DMS153 (cell line): ENCODE measurements around the gene SCAMP3.
A peak's percentile ranks its signal among the peaks of the same experiment; 100 is the strongest.
"Not testable (repeated sequence)": the region's sequence is repeated elsewhere in the genome, so short reads cannot be mapped to it uniquely, and the experiment has no call there.

ENCODE experiments used
- DNase-seq: peaks from one replicate; lab custom pipeline; 2025; lab: John Stamatoyannopoulos, UW

The SCAMP3 gene

DNA sequence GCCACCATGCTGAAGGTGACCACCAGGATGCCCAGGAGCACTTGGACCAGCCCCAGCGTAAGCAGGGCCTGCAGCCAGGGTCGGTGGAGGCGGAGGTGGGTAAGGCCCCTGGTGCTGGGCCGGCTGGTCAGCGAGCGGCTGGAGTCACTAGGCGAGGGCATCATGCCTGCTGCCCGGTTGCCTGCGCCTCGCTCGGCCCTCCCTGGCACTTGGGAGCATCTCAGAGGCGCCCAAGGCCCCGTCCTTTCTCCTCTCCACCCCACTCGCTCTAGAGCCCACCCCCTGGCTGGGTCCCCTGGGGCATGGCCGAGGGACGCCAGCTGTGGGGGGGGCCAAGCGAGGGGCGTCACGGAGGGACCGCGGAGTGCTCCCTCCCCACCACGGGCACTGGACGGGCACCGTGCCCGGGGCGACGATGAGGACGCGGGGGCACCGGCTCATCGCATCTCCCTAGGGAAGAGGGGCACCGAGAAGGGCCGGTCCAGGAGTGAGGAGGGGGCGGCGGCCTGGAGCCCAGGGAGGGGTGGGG is 7.4 kb downstream of the SCAMP3 start:
- DNase-seq: no peak

DNA sequence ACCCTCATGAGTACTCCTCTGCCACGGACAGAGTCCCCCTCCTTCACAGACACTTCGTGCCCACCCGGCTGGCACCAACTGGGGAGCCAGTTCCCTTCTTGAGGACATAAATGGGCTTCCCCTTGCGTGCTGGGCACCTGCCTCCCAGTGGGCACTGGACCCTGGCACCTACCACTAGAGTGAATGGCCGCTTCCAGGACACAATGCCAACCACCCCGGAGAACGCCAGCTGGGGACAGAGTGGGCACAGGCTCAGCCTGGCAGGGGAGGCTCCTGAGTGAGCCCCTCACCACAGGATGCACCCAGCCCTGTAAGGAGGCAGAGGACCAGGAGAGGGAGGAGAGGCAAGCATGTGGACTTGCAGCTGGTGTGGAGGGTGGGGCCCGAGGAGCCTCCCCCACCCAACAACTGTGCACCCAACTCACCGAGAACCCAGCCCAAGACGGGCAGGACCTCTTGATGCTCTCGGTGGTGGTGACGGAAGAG is 7.9 kb downstream of the SCAMP3 start:
- DNase-seq: no peak

DNA sequence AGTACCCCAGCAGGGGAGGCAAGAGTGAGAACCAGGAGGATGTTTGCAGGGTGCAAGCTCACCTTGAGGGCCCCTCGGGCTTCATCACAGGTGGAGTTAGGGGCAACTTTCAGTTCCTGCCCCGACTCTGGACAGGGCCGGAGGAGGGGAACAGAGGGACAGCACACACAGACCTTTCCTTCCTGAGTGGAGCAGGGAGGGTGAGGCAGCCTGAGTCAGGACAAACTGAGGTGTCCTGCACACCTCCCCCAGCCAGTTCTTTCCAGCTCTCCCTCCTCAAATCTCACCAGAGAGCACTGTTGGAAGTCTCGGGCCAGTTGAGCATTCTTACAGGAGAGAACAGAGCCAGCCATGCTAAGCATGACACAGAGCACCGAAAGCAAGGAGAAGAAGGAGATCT is 8.4 kb downstream of the SCAMP3 start:
- no peak for DNase-seq

DNA sequence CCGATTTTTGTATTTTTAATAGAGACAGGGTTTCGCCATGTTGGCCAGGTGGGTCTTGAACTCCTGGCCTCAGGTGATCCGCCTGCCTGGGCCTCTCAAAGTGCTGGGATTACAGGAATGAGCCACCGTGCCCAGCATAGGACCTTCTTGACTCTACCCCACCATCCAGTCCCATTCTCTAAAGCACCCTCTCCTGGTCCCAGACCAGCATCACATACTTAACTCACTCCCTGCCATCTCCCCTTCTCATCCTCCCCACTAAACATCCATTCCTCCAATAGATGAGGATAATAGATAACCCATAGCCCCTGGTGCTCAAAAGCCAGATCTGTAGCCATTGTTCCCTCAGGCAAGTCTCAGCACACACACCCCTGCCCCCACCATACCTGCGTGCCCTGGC is 9.0 kb downstream of the SCAMP3 start:
- DNase-seq: no peak

- DNase-seq: no peak
Observed at GRCh38 chr1:155251566-155251965, 10.6 kb downstream of the SCAMP3 start.

GRCh38 chr1:155250633-155251449 is 11.3 kb downstream of the SCAMP3 start:
- peak; percentile 91 for DNase-seq

- DNase-seq: no peak
Observed at GRCh38 chr1:155250246-155250632, 11.9 kb downstream of the SCAMP3 start.

- no peak for DNase-seq
Observed at GRCh38 chr1:155247667-155248553, 14.2 kb downstream of the SCAMP3 start.

DNA sequence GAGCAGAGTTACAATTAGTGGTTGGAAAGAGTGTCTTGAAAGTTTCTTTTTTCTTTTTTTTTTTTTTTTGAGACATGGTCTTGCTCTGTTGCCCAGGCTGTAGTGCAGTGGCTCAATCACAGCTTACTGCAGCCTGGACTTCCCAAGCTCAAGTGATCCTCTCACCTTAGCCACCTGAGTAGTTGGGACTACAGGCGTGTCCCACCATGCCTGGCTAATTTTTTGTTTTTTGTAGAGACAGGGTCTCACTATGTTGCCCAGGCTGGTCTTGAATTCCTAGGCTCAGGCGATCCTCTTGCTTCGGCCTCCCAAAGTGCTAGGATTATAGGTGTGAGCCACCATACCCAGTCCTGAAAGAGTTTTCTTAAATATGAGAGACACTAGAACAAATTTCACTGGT is 15.4 kb downstream of the SCAMP3 start:
- not testable (repeated sequence) for DNase-seq

- no peak for DNase-seq
Observed at GRCh38 chr1:155245163-155245524, 17.0 kb downstream of the SCAMP3 start.

GRCh38 chr1:155244368-155245162 is 17.6 kb downstream of the SCAMP3 start:
- peak; percentile 100 for DNase-seq

- DNase-seq: no peak
Observed at GRCh38 chr1:155242805-155243358, 19.3 kb downstream of the SCAMP3 start.

DNA sequence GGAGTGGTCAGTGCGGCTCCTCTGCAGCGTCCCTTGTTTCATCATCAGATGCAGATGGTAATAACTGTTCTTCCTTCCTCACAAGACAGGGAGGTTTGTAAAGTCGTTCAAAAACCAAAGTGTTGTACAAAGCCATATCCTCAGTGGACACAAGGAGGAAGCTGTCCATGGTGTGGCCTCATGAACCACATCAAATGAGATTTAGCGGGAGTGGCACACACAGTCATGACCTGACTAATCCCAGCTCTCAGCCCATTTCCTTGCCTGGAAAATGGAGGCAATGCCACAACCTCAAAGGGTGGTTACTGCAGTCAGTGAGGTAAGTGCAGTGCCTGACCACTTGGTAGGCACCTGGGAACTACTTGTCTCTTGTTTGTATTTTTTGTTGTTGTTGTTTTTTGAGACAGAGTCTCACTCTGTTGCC is 20.3 kb downstream of the SCAMP3 start:
- DNase-seq: no peak

DNA sequence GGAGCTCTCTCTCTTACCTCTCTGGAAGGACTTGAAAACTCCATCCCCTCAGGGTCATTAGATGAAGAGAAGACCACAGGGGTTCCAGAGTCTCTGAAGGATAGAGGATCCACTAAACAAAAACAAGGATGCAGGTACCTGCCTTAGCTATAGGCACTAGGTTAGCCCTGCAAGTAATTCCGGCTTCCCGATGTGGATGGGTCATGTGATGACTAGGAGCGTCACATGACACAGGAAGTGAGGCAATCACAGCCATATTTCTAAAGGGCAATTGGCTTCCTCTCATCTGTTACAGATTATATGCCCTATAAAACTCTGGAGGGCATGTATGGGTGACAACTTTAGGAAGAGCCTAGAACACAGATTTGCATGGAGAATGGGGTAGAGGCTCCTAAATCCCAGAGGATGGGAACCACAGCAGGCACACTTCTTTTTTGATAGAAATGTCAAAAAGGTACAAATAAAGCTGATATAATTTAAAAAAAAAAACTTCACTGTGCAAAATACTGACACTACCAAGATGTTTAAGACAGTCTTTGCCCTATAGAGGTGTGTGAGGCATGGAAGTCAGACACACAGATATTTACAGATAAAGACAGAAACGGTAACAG is 21.0 kb downstream of the SCAMP3 start:
- peak; percentile 84 for DNase-seq

DNA sequence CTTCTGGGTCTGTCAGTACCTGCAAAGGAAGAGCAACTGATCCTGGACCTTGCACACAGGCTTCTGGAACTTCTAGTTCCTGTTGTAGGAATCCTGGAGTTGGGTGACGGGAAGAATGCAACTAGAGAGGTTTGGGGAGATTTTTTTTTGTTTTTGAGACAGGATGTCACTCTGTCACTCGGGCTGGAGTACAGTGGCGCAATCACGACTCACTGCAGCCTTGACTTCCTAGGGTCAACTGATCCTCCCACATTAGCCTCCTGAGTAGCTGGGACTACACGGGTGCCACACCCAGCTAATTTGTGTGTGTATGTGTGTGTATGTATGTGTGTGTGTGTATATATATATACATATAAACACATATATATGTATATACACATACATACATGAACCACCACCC is 25.7 kb downstream of the SCAMP3 start:
- DNase-seq: no peak

DNA sequence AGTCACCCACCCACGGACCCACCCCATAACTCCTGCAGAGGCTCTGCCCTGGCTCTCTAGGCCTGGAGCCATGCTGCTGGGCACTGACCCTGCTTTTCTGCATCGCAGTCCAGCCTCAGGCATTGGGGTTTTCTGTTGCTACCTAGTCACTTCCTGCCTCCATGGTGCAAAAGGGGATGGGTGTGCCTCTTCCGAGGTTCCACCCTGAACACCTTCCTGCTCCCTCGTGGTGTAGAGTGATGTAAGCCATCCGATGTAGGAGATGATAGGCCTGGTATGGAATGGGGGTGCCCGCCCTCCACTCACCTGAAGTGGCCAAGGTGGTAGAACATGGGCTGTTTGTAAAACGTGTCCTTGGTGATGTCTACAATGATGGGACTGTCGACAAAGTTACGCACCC is 26.8 kb downstream of the SCAMP3 start:
- DNase-seq: not testable (repeated sequence)

- not testable (repeated sequence) for DNase-seq
Observed at GRCh38 chr1:155233502-155233901, 28.7 kb downstream of the SCAMP3 start.

- DNase-seq: not testable (repeated sequence)
Observed at GRCh38 chr1:155232001-155232978, 29.9 kb downstream of the SCAMP3 start.

DNA sequence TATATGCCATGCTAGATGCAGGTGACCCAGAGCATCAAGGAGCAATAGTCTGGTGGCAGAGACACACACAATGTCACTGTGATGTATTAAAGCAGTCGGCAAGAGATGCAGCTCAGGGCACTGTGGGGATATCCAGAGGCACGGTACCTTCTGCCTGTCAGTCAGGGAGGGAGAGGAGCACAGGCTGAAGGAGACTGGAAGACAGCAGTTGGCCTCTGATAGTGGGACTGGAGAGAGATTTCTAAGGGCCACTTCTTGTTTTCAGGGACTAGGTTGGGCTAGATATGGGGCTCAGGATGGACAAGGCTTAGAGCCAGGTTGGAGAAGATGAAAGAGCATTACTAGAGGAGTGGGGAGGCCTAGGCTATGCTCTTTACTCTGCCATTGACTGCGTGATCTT is 30.9 kb downstream of the SCAMP3 start:
- not testable (repeated sequence) for DNase-seq

DNA sequence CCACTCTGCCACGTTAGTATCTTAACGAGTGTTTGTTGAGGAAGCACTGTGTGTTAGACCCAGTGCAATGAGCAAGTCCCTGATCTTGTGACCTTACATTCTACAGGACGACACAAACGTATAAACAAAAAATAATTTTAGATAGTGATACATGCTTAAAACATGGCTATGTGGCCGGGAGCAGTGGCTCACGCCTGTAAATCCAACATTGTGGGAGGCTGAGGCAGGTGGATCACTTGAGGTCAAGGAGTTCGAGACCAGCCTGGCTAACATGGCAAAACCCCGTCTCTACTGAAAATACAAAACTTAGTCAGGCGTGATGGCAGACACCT is 34.1 kb downstream of the SCAMP3 start:
- no peak for DNase-seq
